Natural killer cell (primary cell): Measurements from ENCODE around the gene C2orf81. TPM values are rescaled to one million over a fixed set of nuclear protein-coding genes. Genes with fewer than 3 reads are reported as not detected.

Source experiments
- ATAC-seq, 3 donors: fragments of 150-1000 bp in 2 of 3; fragments of 200-7000 bp in 1 of 3; cut with Tn5 transposase; 1 replicate in 1 of 3; 2 replicates in 2 of 3; pipeline ENCODE4 v1.10.0; 2021; ENCODE audit warnings: mild to moderate bottlenecking in 2 of 3, moderate library complexity in 2 of 3
- DNase-seq, 2 donors: peaks; one replicate each; pipeline versions ENCODE4 v3.0.0 to v3.0.0-alpha.2; 2013 to 2021; ENCODE audit warnings: mixed read lengths in 1 of 2
- H3K27ac ChIP-seq: one replicate; pipeline ENCODE4 v1.5.1; 2013; ENCODE audit warnings: mild to moderate bottlenecking, low read length
- H3K27me3 ChIP-seq: one replicate; pipeline ENCODE4 v1.6.1; 2013; ENCODE audit warnings: low read length; ENCODE audit not compliant: control insufficient read depth, insufficient read depth
- H3K36me3 ChIP-seq: one replicate; pipeline ENCODE4 v1.6.1; 2013; ENCODE audit warnings: low read length; ENCODE audit not compliant: control insufficient read depth, insufficient read depth
- H3K4me1 ChIP-seq: one replicate; pipeline ENCODE4 v1.6.1; 2013; ENCODE audit warnings: low read length; ENCODE audit not compliant: control insufficient read depth, insufficient read depth
- H3K4me3 ChIP-seq: one replicate; pipeline ENCODE4 v1.5.1; 2013; ENCODE audit warnings: low read length
- H3K9me3 ChIP-seq: one replicate; pipeline ENCODE4 v1.6.1; 2013; ENCODE audit warnings: low read length; ENCODE audit not compliant: control insufficient read depth, insufficient read depth
- H3K27ac Mint-ChIP-seq, 2 donors: one replicate each; pipeline ENCODE4 v1.8.0; 2022; ENCODE audit warnings: mild to moderate bottlenecking in 2 of 2, mixed read lengths in 2 of 2, moderate library complexity in 1 of 2
- H3K27me3 Mint-ChIP-seq, 2 donors: one replicate each; pipeline ENCODE4 v1.8.0; 2022; ENCODE audit warnings: low read depth in 2 of 2, mixed read lengths in 2 of 2
- H3K36me3 Mint-ChIP-seq: one replicate; pipeline ENCODE4 v1.8.0; 2022; ENCODE audit warnings: mixed read lengths
- H3K4me1 Mint-ChIP-seq, 2 donors: one replicate each; pipeline ENCODE4 v1.8.0; 2022; ENCODE audit warnings: mixed read lengths in 2 of 2
- H3K4me3 Mint-ChIP-seq: one replicate; pipeline ENCODE4 v1.8.0; 2022; ENCODE audit warnings: mild to moderate bottlenecking, moderate library complexity, mixed read lengths
- H3K9me3 Mint-ChIP-seq, 2 donors: one replicate each; pipeline ENCODE4 v1.8.0; 2022; ENCODE audit warnings: mixed read lengths in 2 of 2
- WGBS: methylation state at CpG from one replicate; pipeline ENCODE4 v1.1.7; 2013; ENCODE audit warnings: missing lambda C conversion rate; ENCODE audit not compliant: insufficient coverage; 5-methylcytosine and 5-hydroxymethylcytosine counted together
- intact Hi-C: fragments of 100-400 bp; cut with micrococcal nuclease; formaldehyde crosslinking; loops from one replicate; pipeline ENCODE4 v1.14.2; 2022
- total RNA-seq, 4 donors: library from RNA; stranded (reverse); fragments of 120-200 nt in 1 of 4; gene quantifications; one replicate each; pipeline versions ENCODE4 v1.2.3 to v1.2.4, GENCODE V29; 2013 to 2022
- TF ChIP-seq, protein P1 (sequence below): fragments of 200-600 bp; IDR thresholded peaks from one replicate; pipeline ENCODE4 v1.8.0; 2022; ENCODE audit warnings: antibody characterized with exemption

The C2orf81 gene
- total RNA-seq, 3 donors from 2014 or later (not counting 1 experiment from before 2014, with no cell fraction given): 1.7 to 3.2 (median 1.7) TPM

DNA sequence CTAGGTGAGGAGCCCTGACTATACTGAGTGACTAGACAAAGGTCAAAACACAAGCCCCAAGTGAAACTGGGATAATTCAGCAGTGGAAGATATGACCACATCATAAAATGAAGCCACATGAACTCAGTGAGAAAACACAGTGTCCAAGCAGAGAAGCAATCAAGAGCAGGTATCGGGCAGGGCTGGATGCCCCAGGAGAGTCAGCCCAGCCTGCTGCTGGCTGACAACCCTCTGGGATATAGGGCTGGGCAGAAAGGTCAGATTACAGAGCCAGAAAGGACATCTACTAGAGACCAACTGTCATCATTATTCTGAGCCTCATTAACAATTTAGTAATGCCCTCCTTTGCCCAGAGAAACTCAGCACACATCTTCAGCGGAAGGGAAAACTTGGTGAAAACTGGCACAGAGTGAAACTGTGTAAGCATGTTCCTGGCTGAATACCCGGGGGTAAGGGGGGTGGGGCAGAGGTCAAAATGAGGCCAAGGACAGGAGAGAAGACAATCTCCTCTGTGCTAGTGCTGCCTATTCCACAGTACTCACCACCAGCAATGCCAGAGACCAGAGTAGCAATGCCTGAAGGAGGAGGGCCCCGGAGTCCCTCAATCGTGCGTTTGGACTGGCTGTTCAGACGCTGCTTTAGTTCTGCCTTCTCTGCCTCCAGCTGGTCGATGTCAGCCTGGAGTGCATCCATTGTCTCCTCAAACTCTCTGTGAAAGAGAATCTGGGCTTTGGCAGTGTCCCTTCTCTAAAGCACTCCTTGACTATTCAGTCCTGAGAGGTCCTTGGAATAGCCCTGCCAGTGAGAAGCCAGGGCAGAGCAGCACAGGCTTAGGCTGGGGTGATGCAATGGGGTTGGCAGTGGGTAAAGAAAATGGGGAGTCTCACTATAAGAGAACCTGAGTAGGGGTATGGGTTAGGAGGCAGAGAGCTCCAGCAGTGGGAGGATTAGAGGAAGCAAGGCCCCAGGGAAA lies 56.6 kb downstream of the C2orf81 start:
- TF ChIP-seq, protein P1, sequence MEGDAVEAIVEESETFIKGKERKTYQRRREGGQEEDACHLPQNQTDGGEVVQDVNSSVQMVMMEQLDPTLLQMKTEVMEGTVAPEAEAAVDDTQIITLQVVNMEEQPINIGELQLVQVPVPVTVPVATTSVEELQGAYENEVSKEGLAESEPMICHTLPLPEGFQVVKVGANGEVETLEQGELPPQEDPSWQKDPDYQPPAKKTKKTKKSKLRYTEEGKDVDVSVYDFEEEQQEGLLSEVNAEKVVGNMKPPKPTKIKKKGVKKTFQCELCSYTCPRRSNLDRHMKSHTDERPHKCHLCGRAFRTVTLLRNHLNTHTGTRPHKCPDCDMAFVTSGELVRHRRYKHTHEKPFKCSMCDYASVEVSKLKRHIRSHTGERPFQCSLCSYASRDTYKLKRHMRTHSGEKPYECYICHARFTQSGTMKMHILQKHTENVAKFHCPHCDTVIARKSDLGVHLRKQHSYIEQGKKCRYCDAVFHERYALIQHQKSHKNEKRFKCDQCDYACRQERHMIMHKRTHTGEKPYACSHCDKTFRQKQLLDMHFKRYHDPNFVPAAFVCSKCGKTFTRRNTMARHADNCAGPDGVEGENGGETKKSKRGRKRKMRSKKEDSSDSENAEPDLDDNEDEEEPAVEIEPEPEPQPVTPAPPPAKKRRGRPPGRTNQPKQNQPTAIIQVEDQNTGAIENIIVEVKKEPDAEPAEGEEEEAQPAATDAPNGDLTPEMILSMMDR: no peak
- Mint-ChIP-seq H3K4me1 (no peaks in the 10 kb centered on the region), H3K27ac (no peak overlapping the region), H3K27me3 (no peaks in the 10 kb centered on the region), H3K36me3 (peaks cover 11% of the 10 kb centered on the region), H3K9me3 (no peaks in the 10 kb centered on the region), H3K4me3 (no peak overlapping the region)
- ATAC-seq (no peak), DNase-seq (no peak)
- intact Hi-C loops: no loop called here
- 97% methylated on average over 8 of the region's 8 CpGs for WGBS
- H3K9me3 ChIP-seq: no peaks in the 10 kb centered on the region
- H3K27ac ChIP-seq: no peak overlapping the region
- H3K36me3 ChIP-seq: peaks cover 96% of the 10 kb centered on the region
- no peak overlapping the region for H3K4me3 ChIP-seq
- H3K27me3 ChIP-seq: no peaks in the 10 kb centered on the region
- H3K4me1 ChIP-seq: no peaks in the 10 kb centered on the region

Other genes starting within 250 kb of the C2orf81 start
- 100 to 1,000 TPM; 211 to 239 (median 222) TPM for gene MOB1A, start 242.7 kb downstream of the C2orf81 start, total RNA-seq
- 10 to 100 TPM; 28.7 to 41.1 (median 40.5) TPM for gene MTHFD2, start 223.0 kb downstream of the C2orf81 start, total RNA-seq
- 1 to 10 TPM; 5.3 to 8.4 (median 8.0) TPM for gene SLC4A5, start 78.2 kb downstream of the C2orf81 start, total RNA-seq
- gene DCTN1, start 41.3 kb downstream of the C2orf81 start, total RNA-seq: 100 to 1,000 TPM; 103 to 116 (median 116) TPM
- 10 to 100 TPM; 28.0 to 35.3 (median 28.0) TPM for gene WDR54, start 111 bp upstream of the C2orf81 start, total RNA-seq
- gene RTKN, start 20.3 kb upstream of the C2orf81 start, total RNA-seq: 10 to 100 TPM; 11.0 to 26.5 (median 15.1) TPM
- 10 to 100 TPM; 34.0 to 48.0 (median 37.7) TPM for gene INO80B, start 33.5 kb upstream of the C2orf81 start, total RNA-seq
- gene WBP1, start 36.8 kb upstream of the C2orf81 start, total RNA-seq: 10 to 100 TPM; 65.1 to 68.3 (median 65.4) TPM
- 10 to 100 TPM; 87.0 to 93.4 (median 91.5) TPM for gene MOGS, start 43.8 kb upstream of the C2orf81 start, total RNA-seq
- 10 to 100 TPM; 42.4 to 49.7 (median 42.4) TPM for gene MRPL53, start 51.1 kb upstream of the C2orf81 start, total RNA-seq
- 10 to 100 TPM; 14.9 to 25.2 (median 15.6) TPM for gene CCDC142, start 61.4 kb upstream of the C2orf81 start, total RNA-seq
- 10 to 100 TPM; 51.3 to 59.7 (median 53.1) TPM for gene TTC31, start 61.5 kb upstream of the C2orf81 start, total RNA-seq
- gene LBX2, start 78.0 kb upstream of the C2orf81 start, total RNA-seq: 1 to 10 TPM; 1.7 to 1.9 (median 1.8) TPM
- gene PCGF1, start 86.1 kb upstream of the C2orf81 start, total RNA-seq: 10 to 100 TPM; 22.9 to 35.9 (median 33.2) TPM
- under 1 TPM in 2 of 3 donors, not detected in 1; 0.23 to 0.45 TPM for gene TLX2, start 92.8 kb upstream of the C2orf81 start, total RNA-seq
- gene DQX1, start 104.6 kb upstream of the C2orf81 start, total RNA-seq: under 1 TPM in 2 of 3 donors, not detected in 1; 0.21 to 0.43 TPM
- gene AUP1, start 108.1 kb upstream of the C2orf81 start, total RNA-seq: 100 to 1,000 TPM; 234 to 242 (median 237) TPM
- gene HTRA2, start 108.3 kb upstream of the C2orf81 start, total RNA-seq: 10 to 100 TPM; 32.1 to 47.6 (median 45.2) TPM
- gene LOXL3, start 132.3 kb upstream of the C2orf81 start, total RNA-seq: 1 to 10 TPM in 1 of 3 donors, under 1 TPM in 2; 0.43 to 2.0 (median 0.93) TPM
- 10 to 100 TPM; 17.4 to 24.9 (median 23.9) TPM for gene DOK1, start 133.1 kb upstream of the C2orf81 start, total RNA-seq
- gene M1AP, start 226.7 kb upstream of the C2orf81 start, total RNA-seq: not detected
- gene SEMA4F, start 232.6 kb upstream of the C2orf81 start, total RNA-seq: 10 to 100 TPM in 2 of 3 donors, 1 to 10 TPM in 1; 7.3 to 18.0 (median 10.8) TPM